ENCODE results near the gene RPS6KA4. TPM values are rescaled to one million over a fixed set of nuclear protein-coding genes. Genes with fewer than 3 reads are reported as not detected.

RPS6KA4 gene
- total RNA-seq, 6 donors from 2014 or later = 16.3 to 93.2 (median 46.7) TPM

DNA sequence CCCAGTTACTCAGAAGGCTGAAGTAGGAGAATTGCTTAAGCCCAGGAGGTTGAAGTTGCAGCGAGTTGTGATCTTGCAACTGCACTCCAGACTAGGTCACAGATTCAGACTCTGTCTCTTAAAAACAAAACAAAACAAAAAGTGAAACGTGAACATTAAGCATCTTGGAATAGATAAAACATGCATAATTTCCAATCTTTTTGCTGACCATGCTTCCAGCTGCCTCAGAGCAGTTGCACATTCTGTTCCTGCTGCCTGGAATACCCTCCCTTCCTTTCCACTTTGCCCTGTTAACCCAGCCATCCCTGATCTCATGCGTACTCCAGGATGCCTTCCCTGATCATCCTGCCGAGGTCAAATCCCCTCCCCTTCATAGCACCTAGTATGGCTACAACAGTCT, 19.7 kb upstream of the RPS6KA4 start:
- WGBS, 2 donors = 58 to 72% methylated on average over 4 of the region's 4 CpGs
- H3K27ac ChIP-seq = peak overlapping the region in 3 of 4 donors; percentile 48 to 83 (median 82)

DNA sequence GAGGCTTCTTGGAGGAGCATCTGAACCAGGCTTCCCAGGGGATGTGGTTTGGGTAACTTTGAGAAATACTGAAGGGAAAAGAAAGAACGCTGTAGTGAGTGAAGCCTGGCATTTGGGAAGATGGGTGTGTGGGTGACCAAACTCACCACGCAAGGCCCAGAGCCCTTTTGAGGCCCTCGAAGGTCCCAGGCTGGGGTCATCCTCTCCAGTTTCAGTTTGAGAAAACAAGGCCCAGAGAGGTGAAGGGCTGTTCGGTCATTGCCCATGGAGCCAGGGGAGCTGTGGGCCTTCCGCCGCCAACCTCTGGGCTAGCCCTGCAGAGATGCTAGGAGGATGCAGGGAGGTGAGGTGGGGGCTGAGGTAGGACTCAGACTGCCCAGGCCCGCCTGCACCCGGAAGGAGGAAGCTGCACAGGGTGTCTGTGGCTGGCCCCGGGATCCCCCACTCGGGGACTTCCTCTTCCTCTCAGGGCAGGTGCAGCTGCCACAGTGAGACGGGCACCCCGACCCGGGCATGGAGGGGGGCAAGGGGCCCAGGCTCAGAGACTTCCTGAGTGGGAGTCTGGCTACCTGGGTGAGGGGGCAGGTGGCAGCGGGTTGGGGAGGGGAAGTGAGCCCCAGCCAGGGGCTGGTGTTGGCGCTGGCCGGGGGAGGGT, 19.1 kb upstream of the RPS6KA4 start, which contains the start of gene CCDC88B:
CCDC88B (plus strand) TSS at position 451 of the 655 bp plus-strand sequence; CDS start at position 514, 63 bp downstream.
- peak; percentile 86 to 87 for DNase-seq
- ATAC-seq (ENCODE audit: low FRiP score in 2 of 2) = peak; percentile 54 to 56
- Histone ChIP-seq H3K27me3 (no peaks in the 10 kb centered on the region), H3K4me1 (peaks cover 17 to 38% (median 32%) of the 10 kb centered on the region in 4 donors), H3K36me3 (no peaks in the 10 kb centered on the region), H3K27ac (peak within 1 kb of the TSS; percentile 48 to 83 (median 74)), H3K4me3 (peak within 1 kb of the TSS in 3 of 4 donors; percentile 34 to 49 (median 46)), H3K9me3 (no peaks in the 10 kb centered on the region)
- 56 to 67% methylated on average over 12 to 16 of the region's 16 CpGs for WGBS, 2 donors
- TF ChIP-seq CTCF (IDR thresholded peaks at IDR 0.05) (no peak), POLR2A (IDR thresholded peaks at IDR 0.05) (peak in 1 of 4 donors; percentile 43), POLR2AphosphoS5 (IDR thresholded peaks at IDR 0.05) (peak in 1 of 2 donors; percentile 55), EP300 (IDR thresholded peaks at IDR 0.05) (no peak)

More for the DNA sequence above, 19.7 kb upstream of the RPS6KA4 start:
- Histone ChIP-seq H3K4me1 (peaks cover 17 to 39% (median 34%) of the 10 kb centered on the region in 4 donors), H3K27me3 (no peaks in the 10 kb centered on the region), H3K36me3 (no peaks in the 10 kb centered on the region), H3K4me3 (peak overlapping the region in 1 of 4 donors; percentile 49), H3K9me3 (no peaks in the 10 kb centered on the region)
- TF ChIP-seq CTCF (IDR thresholded peaks at IDR 0.05) = no peak
- no peak for TF ChIP-seq POLR2A (IDR thresholded peaks at IDR 0.05)
- TF ChIP-seq POLR2AphosphoS5 (IDR thresholded peaks at IDR 0.05) = no peak
- TF ChIP-seq EP300 (IDR thresholded peaks at IDR 0.05) = no peak
- no peak for DNase-seq
- ATAC-seq (ENCODE audit: low FRiP score in 2 of 2) = no peak

- DNase-seq (peak; percentile 72 to 94), ATAC-seq (ENCODE audit: low FRiP score in 2 of 2) (peak in 1 of 2 donors; percentile 36)
- WGBS, 2 donors = 35 to 36% methylated on average over 25 to 28 of the region's 33 CpGs
- Histone ChIP-seq H3K4me1 (peaks cover 12 to 34% (median 27%) of the 10 kb centered on the region in 4 donors), H3K36me3 (no peaks in the 10 kb centered on the region), H3K9me3 (no peaks in the 10 kb centered on the region), H3K27me3 (no peaks in the 10 kb centered on the region), H3K27ac (peak overlapping the region; percentile 48 to 83 (median 74)), H3K4me3 (peak overlapping the region in 3 of 4 donors; percentile 34 to 49 (median 46))
- TF ChIP-seq CTCF (IDR thresholded peaks at IDR 0.05) = no peak
- no peak for TF ChIP-seq EP300 (IDR thresholded peaks at IDR 0.05)
- TF ChIP-seq POLR2AphosphoS5 (IDR thresholded peaks at IDR 0.05) = no peak
- no peak for TF ChIP-seq POLR2A (IDR thresholded peaks at IDR 0.05)
Observed at GRCh38 chr11:64340671-64341335, 18.2 kb upstream of the RPS6KA4 start.

DNA sequence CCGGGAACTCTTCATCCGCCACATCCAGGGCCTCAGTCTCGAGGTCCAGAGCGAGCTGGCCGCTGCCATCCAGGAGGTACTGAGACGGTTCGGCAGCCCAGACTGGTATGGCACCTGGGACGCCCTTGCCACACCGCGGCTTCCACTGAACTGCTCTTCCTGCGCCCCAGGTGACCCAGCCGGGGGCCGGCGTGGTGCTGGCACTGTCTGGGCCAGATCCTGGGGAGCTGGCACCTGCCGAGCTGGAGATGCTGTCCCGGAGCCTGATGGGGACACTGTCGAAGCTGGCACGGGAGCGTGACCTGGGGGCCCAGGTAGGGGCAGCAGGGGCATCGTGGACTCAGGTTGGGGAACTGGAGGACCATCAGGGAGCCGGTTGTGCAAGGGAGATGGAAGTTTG, 17.5 kb upstream of the RPS6KA4 start:
- no peaks in the 10 kb centered on the region for H3K36me3 ChIP-seq
- DNase-seq (peak in 1 of 2 donors; percentile 83), ATAC-seq (ENCODE audit: low FRiP score in 2 of 2) (no peak)
- 70 to 74% methylated on average over 10 to 21 of the region's 21 CpGs for WGBS, 2 donors
- peaks cover 12 to 34% (median 27%) of the 10 kb centered on the region in 4 donors for H3K4me1 ChIP-seq
- peak overlapping the region in 2 of 4 donors; percentile 34 to 49 for H3K4me3 ChIP-seq
- peak overlapping the region in 2 of 4 donors; percentile 82 to 83 for H3K27ac ChIP-seq
- TF ChIP-seq POLR2AphosphoS5 (IDR thresholded peaks at IDR 0.05) = no peak
- TF ChIP-seq CTCF (IDR thresholded peaks at IDR 0.05) = no peak
- no peak for TF ChIP-seq EP300 (IDR thresholded peaks at IDR 0.05)
- TF ChIP-seq POLR2A (IDR thresholded peaks at IDR 0.05) = no peak
- no peaks in the 10 kb centered on the region for H3K27me3 ChIP-seq
- H3K9me3 ChIP-seq = no peaks in the 10 kb centered on the region
